Measurements from ENCODE around the gene RUNX3.

DNA sequence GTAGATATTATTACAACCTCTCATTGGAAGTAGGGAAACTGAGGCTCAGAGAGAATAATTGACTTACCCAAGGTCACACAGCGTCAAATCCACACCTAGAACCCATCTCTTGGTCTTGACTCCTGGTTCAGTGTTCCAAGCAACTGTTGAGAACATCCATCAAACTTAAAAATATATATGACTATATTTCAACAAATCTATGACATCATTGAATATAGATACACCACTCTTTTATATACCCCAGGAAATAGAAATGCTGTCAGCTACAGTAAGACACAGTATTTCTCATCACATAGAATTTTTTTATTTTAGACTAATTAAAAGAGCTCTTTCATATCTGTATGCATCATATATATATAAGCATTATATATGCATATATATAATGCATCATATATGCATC lies 56.9 kb downstream of the RUNX3 start:
- TF ChIP-seq CTCF (IDR thresholded peaks at IDR 0.05), result no peak
- TF ChIP-seq POLR2A (IDR thresholded peaks at IDR 0.05), result no peak
- no peak for TF ChIP-seq EP300 (IDR thresholded peaks at IDR 0.05)
- TF ChIP-seq POLR2AphosphoS5 (IDR thresholded peaks at IDR 0.05), result no peak

Measured in upper lobe of left lung (tissue), 4 donors.